Endothelial cell (in vitro differentiated cells): ENCODE measurements around the gene OPHN1. TPM values are rescaled to one million over a fixed set of nuclear protein-coding genes. Genes with fewer than 3 reads are reported as not detected.

ENCODE experiments used
- DNase-seq: peaks from one replicate; pipeline ENCODE4 v3.0.0; 2021; ENCODE audit warnings: low spot score
- H3K27ac Mint-ChIP-seq: one replicate; pipeline ENCODE4 v1.8.0; 2021; ENCODE audit warnings: mixed read lengths, inconsistent platforms; ENCODE audit not compliant: unreplicated experiment
- H3K27me3 Mint-ChIP-seq: one replicate; pipeline ENCODE4 v1.8.0; 2021; ENCODE audit warnings: mild to moderate bottlenecking, moderate library complexity, mixed read lengths, inconsistent platforms; ENCODE audit not compliant: unreplicated experiment
- H3K36me3 Mint-ChIP-seq: one replicate; pipeline ENCODE4 v1.8.0; 2021; ENCODE audit warnings: mild to moderate bottlenecking, low read depth, mixed read lengths, inconsistent platforms; ENCODE audit not compliant: unreplicated experiment
- H3K4me1 Mint-ChIP-seq: one replicate; pipeline ENCODE4 v1.8.0; 2021; ENCODE audit warnings: mild to moderate bottlenecking, mixed read lengths, inconsistent platforms; ENCODE audit not compliant: unreplicated experiment
- H3K4me3 Mint-ChIP-seq: one replicate; pipeline ENCODE4 v1.8.0; 2021; ENCODE audit warnings: mild to moderate bottlenecking, mixed read lengths, inconsistent platforms; ENCODE audit not compliant: unreplicated experiment
- H3K9me3 Mint-ChIP-seq: one replicate; pipeline ENCODE4 v1.8.0; 2021; ENCODE audit warnings: mixed read lengths, inconsistent platforms; ENCODE audit not compliant: unreplicated experiment
- CTCF ChIP-seq: fragments of 200-600 bp; sonication (generic); IDR thresholded peaks from one replicate; pipeline ENCODE4 v1.5.0; 2021; ENCODE audit warnings: antibody characterized with exemption; ENCODE audit not compliant: unreplicated experiment
- total RNA-seq: library from RNA; stranded (reverse); fragmentation: NEBNext Ultra II Directional; extraction: Animal tissue kit (Norgen Biotek cat#: 25700); gene quantifications from one replicate; pipeline ENCODE4 v1.2.1, GENCODE V29; 2021; ENCODE audit not compliant: unreplicated experiment

OPHN1 gene
- total RNA-seq, 1 donor from 2014 or later, result 13.2 TPM

GRCh38 chrX:68183612-68184214 lies 249.6 kb downstream of the OPHN1 start:
- Mint-ChIP-seq H3K4me1 (peaks cover 9% of the 10 kb centered on the region), H3K27ac (no peak overlapping the region), H3K9me3 (no peaks in the 10 kb centered on the region), H3K4me3 (no peak overlapping the region), H3K27me3 (no peaks in the 10 kb centered on the region), H3K36me3 (no peaks in the 10 kb centered on the region)
- peak; percentile 32 for TF ChIP-seq CTCF
- DNase-seq, result no peak

- H3K27me3 Mint-ChIP-seq, result no peaks in the 10 kb centered on the region
- peaks cover 9% of the 10 kb centered on the region for H3K4me1 Mint-ChIP-seq
- no peak overlapping the region for H3K27ac Mint-ChIP-seq
- no peak overlapping the region for H3K4me3 Mint-ChIP-seq
- no peaks in the 10 kb centered on the region for H3K9me3 Mint-ChIP-seq
- no peak for DNase-seq
- TF ChIP-seq CTCF, result no peak
- no peaks in the 10 kb centered on the region for H3K36me3 Mint-ChIP-seq
These were observed 252.7 kb downstream of the OPHN1 start for GRCh38 chrX:68180579-68180978.

GRCh38 chrX:68179355-68179754 lies 253.9 kb downstream of the OPHN1 start:
- DNase-seq, result no peak
- Mint-ChIP-seq H3K4me3 (no peak overlapping the region), H3K27ac (no peak overlapping the region), H3K9me3 (no peaks in the 10 kb centered on the region), H3K4me1 (peaks cover 9% of the 10 kb centered on the region), H3K27me3 (no peaks in the 10 kb centered on the region), H3K36me3 (no peaks in the 10 kb centered on the region)
- no peak for TF ChIP-seq CTCF

GRCh38 chrX:68177542-68177941 lies 255.8 kb downstream of the OPHN1 start:
- H3K27me3 Mint-ChIP-seq, result no peaks in the 10 kb centered on the region
- DNase-seq, result no peak
- H3K36me3 Mint-ChIP-seq, result no peaks in the 10 kb centered on the region
- peaks cover 9% of the 10 kb centered on the region for H3K4me1 Mint-ChIP-seq
- TF ChIP-seq CTCF, result no peak
- H3K27ac Mint-ChIP-seq, result no peak overlapping the region
- no peak overlapping the region for H3K4me3 Mint-ChIP-seq
- no peaks in the 10 kb centered on the region for H3K9me3 Mint-ChIP-seq

GRCh38 chrX:68175562-68175961 lies 257.7 kb downstream of the OPHN1 start:
- no peak for DNase-seq
- H3K36me3 Mint-ChIP-seq, result no peaks in the 10 kb centered on the region
- no peaks in the 10 kb centered on the region for H3K9me3 Mint-ChIP-seq
- peaks cover 2% of the 10 kb centered on the region for H3K4me1 Mint-ChIP-seq
- TF ChIP-seq CTCF, result no peak
- no peaks in the 10 kb centered on the region for H3K27me3 Mint-ChIP-seq
- no peak overlapping the region for H3K27ac Mint-ChIP-seq
- no peak overlapping the region for H3K4me3 Mint-ChIP-seq
